Sigmoid colon (tissue), 4 donors: ENCODE results near the gene SIRT4.
A peak's percentile ranks its signal among the peaks of the same experiment; 100 is the strongest.
"Not testable (repeated sequence)": the region's sequence is repeated elsewhere in the genome, so short reads cannot be mapped to it uniquely, and the experiment has no call there.

Experiments used
- POLR2A ChIP-seq, 2 donors: fragments of 450-650 bp; IDR thresholded peaks; one replicate each; pipeline ENCODE4 v1.6.1; 2016; ENCODE audit warnings: antibody characterized with exemption in 2 of 2, mild to moderate bottlenecking in 2 of 2, moderate library complexity in 2 of 2
- POLR2AphosphoS5 ChIP-seq, 4 donors: sonication (generic); formaldehyde crosslinking; IDR thresholded peaks; one replicate each; pipeline ENCODE4 v1.6.1; 2017; ENCODE audit warnings: antibody characterized with exemption in 4 of 4
- TF ChIP-seq, protein P1 (sequence below), 4 experiments: fragments of 450-650 bp in 3 of 4; fragments of 200-600 bp in 1 of 4; IDR thresholded peaks; one replicate each; pipeline ENCODE4 v1.5.1; 2016 to 2019; ENCODE audit warnings: antibody characterized with exemption in 4 of 4, mild to moderate bottlenecking in 3 of 4, moderate library complexity in 2 of 4

DNA sequence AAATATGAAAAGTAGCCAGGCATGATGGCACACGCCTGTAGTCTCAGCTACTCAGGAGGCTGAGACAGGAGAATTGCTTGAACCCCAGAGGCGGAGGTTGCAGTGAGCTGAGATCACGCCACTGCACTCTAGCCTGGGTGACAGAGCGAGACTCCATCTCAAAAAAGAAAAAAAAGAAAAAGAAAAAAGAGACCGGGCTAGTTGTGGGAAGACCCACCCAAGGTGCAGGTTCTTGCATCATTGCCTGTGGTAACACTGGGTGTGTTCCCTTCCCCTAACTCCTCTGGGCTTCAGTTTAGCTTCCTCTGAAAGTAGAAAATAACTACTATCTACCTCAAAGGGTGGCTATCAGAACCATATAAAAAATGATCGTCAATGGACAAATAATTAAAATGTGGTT lies 48.8 kb upstream of the SIRT4 start:
- TF ChIP-seq POLR2A (IDR thresholded peaks at IDR 0.05) = not testable (repeated sequence)
- peak in 1 of 4 donors; percentile 10 for TF ChIP-seq POLR2AphosphoS5 (IDR thresholded peaks at IDR 0.05)
- TF ChIP-seq, protein P1, sequence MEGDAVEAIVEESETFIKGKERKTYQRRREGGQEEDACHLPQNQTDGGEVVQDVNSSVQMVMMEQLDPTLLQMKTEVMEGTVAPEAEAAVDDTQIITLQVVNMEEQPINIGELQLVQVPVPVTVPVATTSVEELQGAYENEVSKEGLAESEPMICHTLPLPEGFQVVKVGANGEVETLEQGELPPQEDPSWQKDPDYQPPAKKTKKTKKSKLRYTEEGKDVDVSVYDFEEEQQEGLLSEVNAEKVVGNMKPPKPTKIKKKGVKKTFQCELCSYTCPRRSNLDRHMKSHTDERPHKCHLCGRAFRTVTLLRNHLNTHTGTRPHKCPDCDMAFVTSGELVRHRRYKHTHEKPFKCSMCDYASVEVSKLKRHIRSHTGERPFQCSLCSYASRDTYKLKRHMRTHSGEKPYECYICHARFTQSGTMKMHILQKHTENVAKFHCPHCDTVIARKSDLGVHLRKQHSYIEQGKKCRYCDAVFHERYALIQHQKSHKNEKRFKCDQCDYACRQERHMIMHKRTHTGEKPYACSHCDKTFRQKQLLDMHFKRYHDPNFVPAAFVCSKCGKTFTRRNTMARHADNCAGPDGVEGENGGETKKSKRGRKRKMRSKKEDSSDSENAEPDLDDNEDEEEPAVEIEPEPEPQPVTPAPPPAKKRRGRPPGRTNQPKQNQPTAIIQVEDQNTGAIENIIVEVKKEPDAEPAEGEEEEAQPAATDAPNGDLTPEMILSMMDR (IDR thresholded peaks at IDR 0.05) = not testable (repeated sequence)
